Measurements from ENCODE around the gene CD80. TPM values are rescaled to one million over a fixed set of nuclear protein-coding genes. Genes with fewer than 3 reads are reported as not detected.

The CD80 gene
- total RNA-seq, 4 donors from 2014 or later = 0.65 to 4.4 (median 2.0) TPM

DNA sequence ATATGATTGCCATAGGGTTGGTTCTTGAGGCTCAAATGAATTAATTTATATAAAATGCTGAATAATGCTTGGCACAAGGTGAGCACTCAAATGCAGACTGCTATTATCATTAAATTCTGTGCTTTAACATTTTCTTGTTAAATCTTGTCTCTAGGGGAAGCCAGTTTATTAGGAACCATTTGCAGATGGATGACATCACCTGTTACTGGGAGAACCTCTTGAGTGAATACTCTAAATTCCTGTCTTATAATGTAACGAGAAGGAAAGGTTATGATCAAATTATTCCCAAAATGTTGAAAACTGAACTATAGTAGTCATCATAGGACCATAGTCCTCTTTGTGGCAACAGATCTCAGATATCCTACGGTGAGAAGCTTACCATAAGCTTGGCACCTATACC, 67.3 kb downstream of the CD80 start:
- no peak for TF ChIP-seq CTCF (IDR thresholded peaks at IDR 0.05; ENCODE audit: low read depth)

- TF ChIP-seq CTCF (IDR thresholded peaks at IDR 0.05; ENCODE audit: low read depth) = no peak
Observed at GRCh38 chr3:119490153-119490552, 69.3 kb downstream of the CD80 start.

- no peak for TF ChIP-seq CTCF (IDR thresholded peaks at IDR 0.05; ENCODE audit: low read depth)
Observed at GRCh38 chr3:119485563-119485962, 73.9 kb downstream of the CD80 start.

DNA sequence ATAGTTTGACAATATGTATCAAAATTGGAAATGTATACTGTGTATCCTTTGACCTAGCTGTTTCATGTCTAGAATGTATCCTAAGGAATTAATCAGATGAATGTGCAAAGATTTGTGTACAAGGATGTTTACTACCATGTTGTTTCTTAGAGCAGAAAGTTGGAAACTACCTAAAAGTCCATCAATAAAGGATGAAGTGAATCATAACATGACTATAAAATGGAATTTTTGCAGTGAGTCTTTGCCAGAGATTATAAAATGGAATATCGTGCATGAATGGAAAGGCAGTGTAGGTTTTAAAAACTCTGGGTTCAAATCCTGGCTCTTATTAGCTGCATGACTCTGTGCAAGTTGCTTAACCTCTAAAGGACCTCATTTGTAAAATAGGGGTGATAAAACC, 76.3 kb downstream of the CD80 start:
- TF ChIP-seq CTCF (IDR thresholded peaks at IDR 0.05; ENCODE audit: low read depth) = no peak

DNA sequence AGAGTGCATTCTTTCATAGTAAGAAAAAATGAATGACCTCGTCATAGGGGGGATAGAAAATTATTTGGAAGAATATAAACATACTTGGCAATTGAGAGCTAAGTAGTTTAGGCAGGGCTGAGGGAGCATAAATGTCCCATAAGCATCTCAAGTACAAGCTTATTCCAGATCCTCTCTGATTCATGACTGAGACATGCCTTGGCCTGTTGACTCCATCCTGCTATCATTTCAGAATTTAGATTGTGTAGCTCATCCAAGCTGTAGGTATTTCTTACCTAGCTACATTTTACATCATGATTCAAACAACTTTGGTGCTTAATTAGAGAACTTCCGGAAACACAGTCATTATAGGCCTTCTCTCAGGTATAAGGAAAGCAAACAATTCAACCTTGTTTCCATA, 78.3 kb downstream of the CD80 start:
- no peak for TF ChIP-seq CTCF (IDR thresholded peaks at IDR 0.05; ENCODE audit: low read depth)

Other genes with a start within 250 kb of the CD80 start
- 10 to 100 TPM; 19.6 to 33.3 (median 30.0) TPM for gene TMEM39A, start 96.0 kb downstream of the CD80 start, total RNA-seq
- 10 to 100 TPM; 10.6 to 18.9 (median 17.9) TPM for gene POGLUT1, start 90.7 kb downstream of the CD80 start, total RNA-seq
- gene TIMMDC1, start 61.1 kb downstream of the CD80 start, total RNA-seq = 10 to 100 TPM; 43.9 to 76.1 (median 47.0) TPM
- 10 to 100 TPM in 3 of 4 donors, 1 to 10 TPM in 1; 9.5 to 17.7 (median 13.0) TPM for gene ADPRH, start 19.9 kb upstream of the CD80 start, total RNA-seq
- gene PLA1A, start 38.3 kb upstream of the CD80 start, total RNA-seq = 1 to 10 TPM; 1.4 to 8.9 (median 2.4) TPM
- gene POPDC2, start 101.0 kb upstream of the CD80 start, total RNA-seq = 1 to 10 TPM; 1.3 to 2.9 (median 1.8) TPM
- 10 to 100 TPM; 17.9 to 86.4 (median 23.0) TPM for gene COX17, start 117.8 kb upstream of the CD80 start, total RNA-seq
- gene CFAP91, start 143.4 kb upstream of the CD80 start, total RNA-seq = 1 to 10 TPM in 3 of 4 donors, under 1 TPM in 1; 0.57 to 3.1 (median 2.9) TPM
- gene NR1I2, start 222.5 kb upstream of the CD80 start, total RNA-seq = under 1 TPM in 2 of 4 donors, not detected in 2; 0.66 to 0.68 TPM